ENCODE measurements around the gene KCP. TPM values are rescaled to one million over a fixed set of nuclear protein-coding genes. Genes with fewer than 3 reads are reported as not detected.

KCP gene
- total and polyA plus RNA-seq, 2 experiments from 2014 or later = 0.76 to 1.1 TPM

- no peak overlapping the region for H3K27ac ChIP-seq (ENCODE audit: low read depth)
- Mint-ChIP-seq H3K27me3 (ENCODE audit: insufficient read depth, low read depth, poor library complexity) (peaks cover 26% of the 10 kb centered on the region), H3K9me3 (no peaks in the 10 kb centered on the region), H3K36me3 (ENCODE audit: low read depth) (peaks cover 11% of the 10 kb centered on the region), H3K4me3 (peak overlapping the region; percentile 88), H3K27ac (no peak overlapping the region), H3K4me1 (peaks cover 33% of the 10 kb centered on the region)
- H3K36me3 ChIP-seq (ENCODE audit: insufficient read depth) = no peaks in the 10 kb centered on the region
- H3F3A ChIP-seq (replicated peaks; ENCODE audit: low read depth) = peaks cover 4% of the 10 kb centered on the region; the same call in 1 of the 2 replicates
- ATAC-seq (no peak), DNase-seq (ENCODE audit: low spot score) (no peak)
- peaks cover 4% of the 10 kb centered on the region for H4K20me1 ChIP-seq (replicated peaks; ENCODE audit: insufficient read depth)
- peak overlapping the region; percentile 63; the same call in 1 of the 2 replicates for H2AFZ ChIP-seq
- peak overlapping the region; percentile 81 for H3K4me3 ChIP-seq
- peaks cover 4% of the 10 kb centered on the region; the same call in 1 of the 2 replicates for H3K27me3 ChIP-seq (ENCODE audit: insufficient read depth)
- H3K4me2 ChIP-seq = peak overlapping the region; percentile 73
- peaks cover 7% of the 10 kb centered on the region for H3K4me1 ChIP-seq (ENCODE audit: insufficient read depth)
- no peak for TF ChIP-seq NANOG (IDR thresholded peaks at IDR 0.05; ENCODE audit: borderline replicate concordance)
- H3K79me2 ChIP-seq (replicated peaks; ENCODE audit: insufficient read depth) = peaks cover 12% of the 10 kb centered on the region
- no peaks in the 10 kb centered on the region for H3K9me2 ChIP-seq (ENCODE audit: insufficient read depth)
Measured at GRCh38 chr7:128861957-128862570, 48.4 kb downstream of the KCP start.

GRCh38 chr7:128860158-128861073 lies 50.1 kb downstream of the KCP start:
- H3K36me3 Mint-ChIP-seq (ENCODE audit: low read depth) = peaks cover 6% of the 10 kb centered on the region; the same call in 2 of the 3 replicates
- peak overlapping the region; percentile 43; the same call in 1 of the 2 replicates for H3K27ac Mint-ChIP-seq
- Histone ChIP-seq H3K79me2 (replicated peaks; ENCODE audit: insufficient read depth) (peaks cover 12% of the 10 kb centered on the region), H3K27me3 (ENCODE audit: insufficient read depth) (no peaks in the 10 kb centered on the region), H3K36me3 (ENCODE audit: insufficient read depth) (no peaks in the 10 kb centered on the region), H4K20me1 (replicated peaks; ENCODE audit: insufficient read depth) (peaks cover 4% of the 10 kb centered on the region), H3K4me1 (ENCODE audit: insufficient read depth) (peaks cover 7% of the 10 kb centered on the region), H3F3A (replicated peaks; ENCODE audit: low read depth) (peaks cover 4% of the 10 kb centered on the region; the same call in 1 of the 2 replicates), H3K4me3 (no peak overlapping the region), H3K27ac (ENCODE audit: low read depth) (no peak overlapping the region), H3K9me2 (ENCODE audit: insufficient read depth) (no peaks in the 10 kb centered on the region), H2AFZ (0 out of 2 replicates have a peak overlapping the region, but pooled peaks have one; percentile 18), H3K4me2 (no peak overlapping the region)
- TF ChIP-seq ZNF331 (CRISPR knock-in tag; IDR thresholded peaks at IDR 0.05; ENCODE audit: low read depth) = no peak
- TF ChIP-seq CTCF (conservative IDR thresholded peaks at IDR 0.05; ENCODE audit: low read depth in 2 of 2) = peak; percentile 31 to 66
- TF ChIP-seq STAT1 (IDR thresholded peaks at IDR 0.05; ENCODE audit: unreplicated experiment) = no peak
- ATAC-seq = peak; percentile 20
- H3K9me3 Mint-ChIP-seq = no peaks in the 10 kb centered on the region
- peaks cover 21% of the 10 kb centered on the region for H3K27me3 Mint-ChIP-seq (ENCODE audit: insufficient read depth, low read depth, poor library complexity)
- peaks cover 30% of the 10 kb centered on the region for H3K4me1 Mint-ChIP-seq
- peak; percentile 47 for DNase-seq (ENCODE audit: low spot score)
- H3K4me3 Mint-ChIP-seq = peak overlapping the region; percentile 1; the same call in 1 of the 3 replicates
